HEK293 (cell line): ENCODE measurements around the gene ABHD11.

Source experiments
- FEZF1 ChIP-seq: fragments of 450-650 bp; formaldehyde crosslinking; IDR thresholded peaks from 2 replicates; pipeline ENCODE4 v1.5.1; 2016; ENCODE audit warnings: missing biosample characterization, missing genetic modification characterization
- HOXA7 ChIP-seq: sonication (generic); formaldehyde crosslinking; IDR thresholded peaks from 2 replicates; pipeline ENCODE4 v1.8.1; 2022; ENCODE audit warnings: missing genetic modification reagents, borderline replicate concordance
- HOXD13 ChIP-seq: sonication (generic); formaldehyde crosslinking; IDR thresholded peaks from 2 replicates; pipeline ENCODE4 v1.8.0; 2022; ENCODE audit warnings: missing genetic modification reagents, borderline replicate concordance
- KLF10 ChIP-seq: fragments of 450-650 bp; IDR thresholded peaks from 2 replicates; pipeline ENCODE4 v1.5.1; 2018; ENCODE audit warnings: missing biosample characterization, mild to moderate bottlenecking, missing genetic modification characterization
- KLF16 ChIP-seq: fragments of 450-650 bp; formaldehyde crosslinking; IDR thresholded peaks from 2 replicates; pipeline ENCODE4 v1.5.1; 2017; ENCODE audit warnings: missing biosample characterization, missing genetic modification characterization
- YY1 ChIP-seq: fragments of 450-650 bp; formaldehyde crosslinking; IDR thresholded peaks from 2 replicates; pipeline ENCODE4 v1.5.1; 2018; ENCODE audit warnings: missing biosample characterization, missing genetic modification characterization
- ZBTB20 ChIP-seq: fragments of 450-650 bp; formaldehyde crosslinking; IDR thresholded peaks from 2 replicates; pipeline ENCODE4 v1.5.1; 2016; ENCODE audit warnings: missing biosample characterization, missing genetic modification characterization
- ZFP69B ChIP-seq: fragments of 450-650 bp; formaldehyde crosslinking; IDR thresholded peaks from 2 replicates; pipeline ENCODE4 v1.5.1; 2016; ENCODE audit warnings: missing biosample characterization, missing genetic modification characterization
- ZNF10 ChIP-seq: fragments of 450-650 bp; formaldehyde crosslinking; IDR thresholded peaks from 2 replicates; pipeline ENCODE4 v1.5.1; 2017; ENCODE audit warnings: missing biosample characterization, missing genetic modification characterization
- ZNF121 ChIP-seq: fragments of 450-650 bp; formaldehyde crosslinking; IDR thresholded peaks from 2 replicates; pipeline ENCODE4 v1.5.1; 2016; ENCODE audit warnings: missing biosample characterization, missing genetic modification characterization
- ZNF140 ChIP-seq: fragments of 450-650 bp; formaldehyde crosslinking; IDR thresholded peaks from 2 replicates; pipeline ENCODE4 v1.5.1; 2016; ENCODE audit warnings: missing biosample characterization, missing genetic modification characterization
- ZNF16 ChIP-seq: fragments of 450-650 bp; formaldehyde crosslinking; IDR thresholded peaks from 2 replicates; pipeline ENCODE4 v1.5.1; 2016; ENCODE audit warnings: low read depth, missing biosample characterization, missing genetic modification characterization
- ZNF174 ChIP-seq: fragments of 450-650 bp; formaldehyde crosslinking; IDR thresholded peaks from 2 replicates; pipeline ENCODE4 v1.5.0; 2017; ENCODE audit warnings: missing biosample characterization, mild to moderate bottlenecking, missing genetic modification characterization
- ZNF19 ChIP-seq: fragments of 450-650 bp; formaldehyde crosslinking; IDR thresholded peaks from 2 replicates; pipeline ENCODE4; 2016; ENCODE audit warnings: missing biosample characterization, missing genetic modification characterization, low read depth
- ZNF214 ChIP-seq: fragments of 450-650 bp; formaldehyde crosslinking; IDR thresholded peaks from 2 replicates; pipeline ENCODE4 v1.5.1; 2017; ENCODE audit warnings: missing biosample characterization, mild to moderate bottlenecking, missing genetic modification characterization, borderline replicate concordance
- ZNF266 ChIP-seq: fragments of 450-650 bp; formaldehyde crosslinking; IDR thresholded peaks from 2 replicates; pipeline ENCODE4 v1.5.1; 2016; ENCODE audit warnings: missing biosample characterization, missing genetic modification characterization, low read depth
- ZNF354C ChIP-seq: fragments of 450-650 bp; formaldehyde crosslinking; IDR thresholded peaks from 2 replicates; pipeline ENCODE4 v1.5.1; 2016; ENCODE audit warnings: missing biosample characterization, missing genetic modification characterization, low read depth, borderline replicate concordance
- ZNF514 ChIP-seq: fragments of 450-650 bp; formaldehyde crosslinking; IDR thresholded peaks from 2 replicates; pipeline ENCODE4 v1.5.1; 2016; ENCODE audit warnings: missing biosample characterization, missing genetic modification characterization
- ZNF610 ChIP-seq: fragments of 450-650 bp; formaldehyde crosslinking; IDR thresholded peaks from 2 replicates; pipeline ENCODE4 v1.5.1; 2016; ENCODE audit warnings: missing biosample characterization, missing genetic modification characterization, borderline replicate concordance
- ZNF623 ChIP-seq: fragments of 450-650 bp; formaldehyde crosslinking; IDR thresholded peaks from 2 replicates; pipeline ENCODE4 v1.5.1; 2016; ENCODE audit warnings: missing biosample characterization, missing genetic modification characterization
- ZNF624 ChIP-seq: fragments of 450-650 bp; formaldehyde crosslinking; IDR thresholded peaks from 2 replicates; pipeline ENCODE4 v1.5.1; 2017; ENCODE audit warnings: missing biosample characterization, missing genetic modification characterization
- TF ChIP-seq, protein P1 (sequence below): fragments of 450-650 bp; formaldehyde crosslinking; IDR thresholded peaks from 2 replicates; pipeline ENCODE4 v1.5.1; 2016; ENCODE audit warnings: missing biosample characterization, missing genetic modification characterization
- TF ChIP-seq, protein P2 (sequence below): fragments of 450-650 bp; formaldehyde crosslinking; IDR thresholded peaks from 2 replicates; pipeline ENCODE4 v1.5.1; 2016; ENCODE audit warnings: missing biosample characterization, missing genetic modification characterization
- TF ChIP-seq, protein P3 (sequence below): fragments of 450-650 bp; formaldehyde crosslinking; IDR thresholded peaks from 2 replicates; pipeline ENCODE4 v1.5.1; 2016; ENCODE audit warnings: missing biosample characterization, missing genetic modification characterization
- TF ChIP-seq, protein P4 (sequence below): fragments of 450-650 bp; IDR thresholded peaks from 2 replicates; pipeline ENCODE4 v1.5.1; 2018; ENCODE audit warnings: missing biosample characterization, missing genetic modification characterization
- TF ChIP-seq, protein P5 (sequence below): fragments of 450-650 bp; formaldehyde crosslinking; optimal IDR thresholded peaks from 2 replicates; pipeline ENCODE3; 2016; ENCODE audit warnings: missing biosample characterization, mild to moderate bottlenecking, missing genetic modification characterization
- TF ChIP-seq, protein P6 (sequence below): fragments of 450-650 bp; formaldehyde crosslinking; IDR thresholded peaks from 2 replicates; pipeline ENCODE4 v1.5.1; 2016; ENCODE audit warnings: missing biosample characterization, missing genetic modification characterization

Gene ABHD11

DNA sequence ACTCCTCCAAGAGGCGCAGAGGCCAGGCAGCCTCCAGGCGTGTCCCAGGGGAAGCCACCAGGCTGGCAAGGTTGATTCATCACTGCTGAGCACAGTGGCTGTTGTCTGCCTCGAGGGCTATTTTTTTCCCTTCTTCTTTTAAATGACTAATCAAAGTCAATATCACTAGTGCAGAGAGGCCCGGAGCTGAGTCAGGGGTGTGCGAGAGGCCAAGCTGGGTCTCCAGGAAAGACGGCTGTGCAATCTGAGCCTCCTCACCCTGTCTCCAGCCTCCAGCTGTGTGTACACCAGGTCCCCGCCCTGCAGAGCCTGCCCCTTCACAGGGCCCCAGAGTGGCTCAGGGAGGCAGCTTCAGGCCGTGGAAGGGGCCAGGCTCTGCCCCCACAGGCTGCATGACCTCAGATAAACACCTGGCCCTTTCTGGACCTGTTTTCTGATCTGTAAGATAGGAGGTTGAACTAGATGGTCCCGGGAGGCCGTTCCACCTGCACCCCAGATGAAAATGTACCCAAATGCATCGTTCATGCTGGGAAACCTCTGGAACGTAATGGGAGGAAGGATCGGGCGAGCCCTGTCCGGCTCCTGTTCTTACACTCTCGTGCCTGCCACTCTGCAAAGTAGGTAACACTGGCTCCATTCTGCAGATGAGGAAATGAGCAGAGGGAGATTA, 22.8 kb downstream of the ABHD11 start (continued):
- TF ChIP-seq ZNF10 (peak; percentile 67), ZNF174 (no peak), YY1 (tag by site-specific recombination) (no peak), ZNF19 (tag by site-specific recombination) (no peak), HOXD13 (CRISPR knock-in tag) (no peak), ZBTB20 (tag by site-specific recombination) (peak; percentile 60; the same call in 1 of the 2 replicates), ZNF121 (tag by site-specific recombination) (no peak), HOXA7 (no peak), ZNF514 (tag by site-specific recombination) (no peak), ZNF623 (no peak), ZNF266 (no peak), KLF10 (peak; percentile 94), ZNF214 (tag by site-specific recombination) (no peak), ZNF354C (tag by site-specific recombination) (no peak), FEZF1 (tag by site-specific recombination) (peak; percentile 59; the same call in 1 of the 2 replicates), ZNF16 (tag by site-specific recombination) (no peak), ZNF624 (tag by site-specific recombination) (no peak), ZNF610 (no peak), KLF16 (tag by site-specific recombination) (no peak), ZFP69B (0 out of 2 replicates have a peak, but pooled peaks have one; percentile 26), ZNF140 (no peak)
- TF ChIP-seq, protein P1, sequence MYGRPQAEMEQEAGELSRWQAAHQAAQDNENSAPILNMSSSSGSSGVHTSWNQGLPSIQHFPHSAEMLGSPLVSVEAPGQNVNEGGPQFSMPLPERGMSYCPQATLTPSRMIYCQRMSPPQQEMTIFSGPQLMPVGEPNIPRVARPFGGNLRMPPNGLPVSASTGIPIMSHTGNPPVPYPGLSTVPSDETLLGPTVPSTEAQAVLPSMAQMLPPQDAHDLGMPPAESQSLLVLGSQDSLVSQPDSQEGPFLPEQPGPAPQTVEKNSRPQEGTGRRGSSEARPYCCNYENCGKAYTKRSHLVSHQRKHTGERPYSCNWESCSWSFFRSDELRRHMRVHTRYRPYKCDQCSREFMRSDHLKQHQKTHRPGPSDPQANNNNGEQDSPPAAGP (tag by site-specific recombination) = peak; percentile 81
- TF ChIP-seq, protein P2, sequence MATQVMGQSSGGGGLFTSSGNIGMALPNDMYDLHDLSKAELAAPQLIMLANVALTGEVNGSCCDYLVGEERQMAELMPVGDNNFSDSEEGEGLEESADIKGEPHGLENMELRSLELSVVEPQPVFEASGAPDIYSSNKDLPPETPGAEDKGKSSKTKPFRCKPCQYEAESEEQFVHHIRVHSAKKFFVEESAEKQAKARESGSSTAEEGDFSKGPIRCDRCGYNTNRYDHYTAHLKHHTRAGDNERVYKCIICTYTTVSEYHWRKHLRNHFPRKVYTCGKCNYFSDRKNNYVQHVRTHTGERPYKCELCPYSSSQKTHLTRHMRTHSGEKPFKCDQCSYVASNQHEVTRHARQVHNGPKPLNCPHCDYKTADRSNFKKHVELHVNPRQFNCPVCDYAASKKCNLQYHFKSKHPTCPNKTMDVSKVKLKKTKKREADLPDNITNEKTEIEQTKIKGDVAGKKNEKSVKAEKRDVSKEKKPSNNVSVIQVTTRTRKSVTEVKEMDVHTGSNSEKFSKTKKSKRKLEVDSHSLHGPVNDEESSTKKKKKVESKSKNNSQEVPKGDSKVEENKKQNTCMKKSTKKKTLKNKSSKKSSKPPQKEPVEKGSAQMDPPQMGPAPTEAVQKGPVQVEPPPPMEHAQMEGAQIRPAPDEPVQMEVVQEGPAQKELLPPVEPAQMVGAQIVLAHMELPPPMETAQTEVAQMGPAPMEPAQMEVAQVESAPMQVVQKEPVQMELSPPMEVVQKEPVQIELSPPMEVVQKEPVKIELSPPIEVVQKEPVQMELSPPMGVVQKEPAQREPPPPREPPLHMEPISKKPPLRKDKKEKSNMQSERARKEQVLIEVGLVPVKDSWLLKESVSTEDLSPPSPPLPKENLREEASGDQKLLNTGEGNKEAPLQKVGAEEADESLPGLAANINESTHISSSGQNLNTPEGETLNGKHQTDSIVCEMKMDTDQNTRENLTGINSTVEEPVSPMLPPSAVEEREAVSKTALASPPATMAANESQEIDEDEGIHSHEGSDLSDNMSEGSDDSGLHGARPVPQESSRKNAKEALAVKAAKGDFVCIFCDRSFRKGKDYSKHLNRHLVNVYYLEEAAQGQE (tag by site-specific recombination) = no peak
- TF ChIP-seq, protein P3, sequence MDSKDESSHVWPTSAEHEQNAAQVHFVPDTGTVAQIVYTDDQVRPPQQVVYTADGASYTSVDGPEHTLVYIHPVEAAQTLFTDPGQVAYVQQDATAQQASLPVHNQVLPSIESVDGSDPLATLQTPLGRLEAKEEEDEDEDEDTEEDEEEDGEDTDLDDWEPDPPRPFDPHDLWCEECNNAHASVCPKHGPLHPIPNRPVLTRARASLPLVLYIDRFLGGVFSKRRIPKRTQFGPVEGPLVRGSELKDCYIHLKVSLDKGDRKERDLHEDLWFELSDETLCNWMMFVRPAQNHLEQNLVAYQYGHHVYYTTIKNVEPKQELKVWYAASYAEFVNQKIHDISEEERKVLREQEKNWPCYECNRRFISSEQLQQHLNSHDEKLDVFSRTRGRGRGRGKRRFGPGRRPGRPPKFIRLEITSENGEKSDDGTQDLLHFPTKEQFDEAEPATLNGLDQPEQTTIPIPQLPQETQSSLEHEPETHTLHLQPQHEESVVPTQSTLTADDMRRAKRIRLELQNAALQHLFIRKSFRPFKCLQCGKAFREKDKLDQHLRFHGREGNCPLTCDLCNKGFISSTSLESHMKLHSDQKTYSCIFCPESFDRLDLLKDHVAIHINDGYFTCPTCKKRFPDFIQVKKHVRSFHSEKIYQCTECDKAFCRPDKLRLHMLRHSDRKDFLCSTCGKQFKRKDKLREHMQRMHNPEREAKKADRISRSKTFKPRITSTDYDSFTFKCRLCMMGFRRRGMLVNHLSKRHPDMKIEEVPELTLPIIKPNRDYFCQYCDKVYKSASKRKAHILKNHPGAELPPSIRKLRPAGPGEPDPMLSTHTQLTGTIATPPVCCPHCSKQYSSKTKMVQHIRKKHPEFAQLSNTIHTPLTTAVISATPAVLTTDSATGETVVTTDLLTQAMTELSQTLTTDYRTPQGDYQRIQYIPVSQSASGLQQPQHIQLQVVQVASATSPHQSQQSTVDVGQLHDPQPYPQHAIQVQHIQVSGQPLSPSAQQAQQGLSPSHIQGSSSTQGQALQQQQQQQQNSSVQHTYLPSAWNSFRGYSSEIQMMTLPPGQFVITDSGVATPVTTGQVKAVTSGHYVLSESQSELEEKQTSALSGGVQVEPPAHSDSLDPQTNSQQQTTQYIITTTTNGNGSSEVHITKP (tag by site-specific recombination) = peak; percentile 42; the same call in 1 of the 2 replicates
- TF ChIP-seq, protein P4, sequence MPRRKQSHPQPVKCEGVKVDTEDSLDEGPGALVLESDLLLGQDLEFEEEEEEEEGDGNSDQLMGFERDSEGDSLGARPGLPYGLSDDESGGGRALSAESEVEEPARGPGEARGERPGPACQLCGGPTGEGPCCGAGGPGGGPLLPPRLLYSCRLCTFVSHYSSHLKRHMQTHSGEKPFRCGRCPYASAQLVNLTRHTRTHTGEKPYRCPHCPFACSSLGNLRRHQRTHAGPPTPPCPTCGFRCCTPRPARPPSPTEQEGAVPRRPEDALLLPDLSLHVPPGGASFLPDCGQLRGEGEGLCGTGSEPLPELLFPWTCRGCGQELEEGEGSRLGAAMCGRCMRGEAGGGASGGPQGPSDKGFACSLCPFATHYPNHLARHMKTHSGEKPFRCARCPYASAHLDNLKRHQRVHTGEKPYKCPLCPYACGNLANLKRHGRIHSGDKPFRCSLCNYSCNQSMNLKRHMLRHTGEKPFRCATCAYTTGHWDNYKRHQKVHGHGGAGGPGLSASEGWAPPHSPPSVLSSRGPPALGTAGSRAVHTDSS = no peak
- TF ChIP-seq, protein P5, sequence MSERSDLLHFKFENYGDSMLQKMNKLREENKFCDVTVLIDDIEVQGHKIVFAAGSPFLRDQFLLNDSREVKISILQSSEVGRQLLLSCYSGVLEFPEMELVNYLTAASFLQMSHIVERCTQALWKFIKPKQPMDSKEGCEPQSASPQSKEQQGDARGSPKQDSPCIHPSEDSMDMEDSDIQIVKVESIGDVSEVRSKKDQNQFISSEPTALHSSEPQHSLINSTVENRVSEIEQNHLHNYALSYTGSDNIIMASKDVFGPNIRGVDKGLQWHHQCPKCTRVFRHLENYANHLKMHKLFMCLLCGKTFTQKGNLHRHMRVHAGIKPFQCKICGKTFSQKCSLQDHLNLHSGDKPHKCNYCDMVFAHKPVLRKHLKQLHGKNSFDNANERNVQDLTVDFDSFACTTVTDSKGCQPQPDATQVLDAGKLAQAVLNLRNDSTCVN = no peak
- TF ChIP-seq, protein P6, sequence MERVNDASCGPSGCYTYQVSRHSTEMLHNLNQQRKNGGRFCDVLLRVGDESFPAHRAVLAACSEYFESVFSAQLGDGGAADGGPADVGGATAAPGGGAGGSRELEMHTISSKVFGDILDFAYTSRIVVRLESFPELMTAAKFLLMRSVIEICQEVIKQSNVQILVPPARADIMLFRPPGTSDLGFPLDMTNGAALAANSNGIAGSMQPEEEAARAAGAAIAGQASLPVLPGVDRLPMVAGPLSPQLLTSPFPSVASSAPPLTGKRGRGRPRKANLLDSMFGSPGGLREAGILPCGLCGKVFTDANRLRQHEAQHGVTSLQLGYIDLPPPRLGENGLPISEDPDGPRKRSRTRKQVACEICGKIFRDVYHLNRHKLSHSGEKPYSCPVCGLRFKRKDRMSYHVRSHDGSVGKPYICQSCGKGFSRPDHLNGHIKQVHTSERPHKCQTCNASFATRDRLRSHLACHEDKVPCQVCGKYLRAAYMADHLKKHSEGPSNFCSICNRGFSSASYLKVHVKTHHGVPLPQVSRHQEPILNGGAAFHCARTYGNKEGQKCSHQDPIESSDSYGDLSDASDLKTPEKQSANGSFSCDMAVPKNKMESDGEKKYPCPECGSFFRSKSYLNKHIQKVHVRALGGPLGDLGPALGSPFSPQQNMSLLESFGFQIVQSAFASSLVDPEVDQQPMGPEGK (tag by site-specific recombination) = peak; percentile 83
